Epithelial cell of esophagus (primary cell): ENCODE data around the gene USF2.

Source experiments
- DNase-seq: peaks from one replicate; pipeline ENCODE4 v3.0.0; 2010; ENCODE audit warnings: low read depth
- H3K4me3 ChIP-seq: 2 replicates; pipeline ENCODE4 v1.5.1; 2011; ENCODE audit warnings: mild to moderate bottlenecking, low read length, control low read depth
- TF ChIP-seq, protein P1 (sequence below): IDR thresholded peaks from 2 replicates; pipeline ENCODE4 v1.5.1; 2011; ENCODE audit warnings: low read depth, mild to moderate bottlenecking, low read length, control low read depth, inconsistent platforms; ENCODE audit not compliant: insufficient read depth; ENCODE audit errors: missing control alignments

Gene USF2

DNA sequence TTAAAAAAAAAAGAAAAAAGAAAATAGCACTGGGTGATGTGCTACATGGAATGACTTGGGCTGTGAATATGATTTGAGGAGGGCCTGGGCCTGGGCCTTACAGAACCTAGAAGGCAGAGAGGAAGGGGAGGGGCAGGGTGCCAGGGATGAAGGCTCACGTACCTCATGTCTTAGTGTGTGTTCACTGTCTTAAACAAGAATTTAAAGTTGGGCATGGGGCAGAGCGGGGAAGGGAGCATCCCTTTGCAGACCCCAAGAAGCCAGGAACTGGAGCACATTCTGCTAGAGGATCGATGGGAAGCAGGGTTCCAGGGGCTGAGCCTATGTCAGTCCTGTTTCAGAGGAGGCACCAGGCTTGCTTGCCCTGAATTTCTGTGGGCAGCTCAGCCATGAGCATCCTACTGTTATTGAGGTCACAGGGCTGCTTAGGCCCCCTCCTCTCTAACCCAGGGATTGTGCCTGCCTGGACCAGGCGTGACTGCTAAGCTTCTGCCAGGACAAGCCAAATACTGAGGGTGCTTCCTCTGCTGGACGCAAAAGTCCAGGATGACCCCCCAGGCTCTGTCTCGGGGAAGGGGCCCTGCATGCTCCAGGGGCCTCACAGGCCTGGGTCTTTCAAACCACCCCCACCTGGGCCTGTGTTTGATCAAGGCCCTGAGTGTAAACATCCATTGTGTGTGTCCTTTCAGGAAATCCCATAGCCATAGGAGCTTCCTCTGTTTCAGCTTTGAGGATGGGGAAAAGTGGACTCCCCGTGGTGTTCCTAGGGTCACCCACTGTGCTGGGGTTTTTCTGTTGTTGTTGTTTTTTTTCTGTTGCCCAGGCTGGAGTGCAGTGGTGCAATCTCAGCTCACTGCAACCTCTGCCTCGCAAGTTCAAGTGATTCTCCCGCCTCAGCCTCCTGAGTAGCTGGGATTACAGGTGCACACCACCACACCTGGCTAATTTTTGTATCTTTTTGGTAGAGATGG, 15.2 kb upstream of the USF2 start:
- no peak overlapping the region for H3K4me3 ChIP-seq
- DNase-seq: no peak
- TF ChIP-seq, protein P1, sequence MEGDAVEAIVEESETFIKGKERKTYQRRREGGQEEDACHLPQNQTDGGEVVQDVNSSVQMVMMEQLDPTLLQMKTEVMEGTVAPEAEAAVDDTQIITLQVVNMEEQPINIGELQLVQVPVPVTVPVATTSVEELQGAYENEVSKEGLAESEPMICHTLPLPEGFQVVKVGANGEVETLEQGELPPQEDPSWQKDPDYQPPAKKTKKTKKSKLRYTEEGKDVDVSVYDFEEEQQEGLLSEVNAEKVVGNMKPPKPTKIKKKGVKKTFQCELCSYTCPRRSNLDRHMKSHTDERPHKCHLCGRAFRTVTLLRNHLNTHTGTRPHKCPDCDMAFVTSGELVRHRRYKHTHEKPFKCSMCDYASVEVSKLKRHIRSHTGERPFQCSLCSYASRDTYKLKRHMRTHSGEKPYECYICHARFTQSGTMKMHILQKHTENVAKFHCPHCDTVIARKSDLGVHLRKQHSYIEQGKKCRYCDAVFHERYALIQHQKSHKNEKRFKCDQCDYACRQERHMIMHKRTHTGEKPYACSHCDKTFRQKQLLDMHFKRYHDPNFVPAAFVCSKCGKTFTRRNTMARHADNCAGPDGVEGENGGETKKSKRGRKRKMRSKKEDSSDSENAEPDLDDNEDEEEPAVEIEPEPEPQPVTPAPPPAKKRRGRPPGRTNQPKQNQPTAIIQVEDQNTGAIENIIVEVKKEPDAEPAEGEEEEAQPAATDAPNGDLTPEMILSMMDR: no peak

DNA sequence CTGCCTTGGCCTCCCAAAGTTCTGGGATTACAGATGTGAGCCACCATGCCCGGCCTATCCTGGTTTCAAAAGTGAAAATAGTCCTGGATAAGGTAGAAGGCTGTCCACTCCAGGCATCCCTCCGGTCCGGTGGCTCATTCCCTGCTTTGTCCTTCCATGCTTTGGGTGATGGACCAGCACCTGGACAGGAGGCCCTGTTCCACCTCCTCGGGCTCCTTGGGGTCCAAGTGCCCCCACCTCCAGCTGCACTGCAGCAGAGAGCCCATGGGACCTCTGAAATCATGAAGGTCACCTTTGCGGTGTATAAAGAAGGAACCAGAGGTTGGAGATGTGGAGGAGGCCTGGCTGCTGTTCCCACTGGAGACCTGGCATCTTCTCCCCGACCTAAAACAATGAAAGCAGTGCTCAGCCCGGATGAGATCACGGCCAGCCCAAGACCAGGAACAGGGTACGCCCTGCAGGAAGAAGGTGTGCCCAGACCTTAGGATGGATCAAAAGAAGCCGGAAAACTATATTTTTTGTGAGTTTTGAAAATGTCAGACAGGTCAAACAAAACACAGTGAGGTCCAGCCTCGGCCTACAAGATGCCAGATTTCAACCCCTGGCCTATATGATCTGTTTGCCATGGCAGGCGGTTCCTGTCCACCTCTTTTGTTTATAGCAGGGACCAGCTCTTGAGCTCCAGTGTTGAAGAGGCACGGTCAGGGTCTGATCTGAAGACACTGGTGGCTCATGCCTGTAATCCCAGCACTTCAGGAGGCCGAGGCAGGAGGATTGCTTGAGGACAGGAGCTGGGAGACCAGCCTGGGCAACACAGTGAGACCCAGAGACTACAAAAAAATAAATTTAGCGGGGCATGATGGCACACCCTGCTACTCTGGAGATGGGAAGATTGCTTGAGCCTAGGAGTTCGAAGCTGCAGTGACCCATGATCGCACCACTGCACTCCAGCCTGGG, 14.1 kb upstream of the USF2 start:
- no peak for DNase-seq
- H3K4me3 ChIP-seq: no peak overlapping the region
- TF ChIP-seq, protein P1: no peak

- TF ChIP-seq, protein P1: no peak
- no peak overlapping the region for H3K4me3 ChIP-seq
- DNase-seq: no peak
Observed at GRCh38 chr19:35256566-35256965, 12.2 kb upstream of the USF2 start.

GRCh38 chr19:35257113-35257461, 11.7 kb upstream of the USF2 start:
- TF ChIP-seq, protein P1: no peak

DNA sequence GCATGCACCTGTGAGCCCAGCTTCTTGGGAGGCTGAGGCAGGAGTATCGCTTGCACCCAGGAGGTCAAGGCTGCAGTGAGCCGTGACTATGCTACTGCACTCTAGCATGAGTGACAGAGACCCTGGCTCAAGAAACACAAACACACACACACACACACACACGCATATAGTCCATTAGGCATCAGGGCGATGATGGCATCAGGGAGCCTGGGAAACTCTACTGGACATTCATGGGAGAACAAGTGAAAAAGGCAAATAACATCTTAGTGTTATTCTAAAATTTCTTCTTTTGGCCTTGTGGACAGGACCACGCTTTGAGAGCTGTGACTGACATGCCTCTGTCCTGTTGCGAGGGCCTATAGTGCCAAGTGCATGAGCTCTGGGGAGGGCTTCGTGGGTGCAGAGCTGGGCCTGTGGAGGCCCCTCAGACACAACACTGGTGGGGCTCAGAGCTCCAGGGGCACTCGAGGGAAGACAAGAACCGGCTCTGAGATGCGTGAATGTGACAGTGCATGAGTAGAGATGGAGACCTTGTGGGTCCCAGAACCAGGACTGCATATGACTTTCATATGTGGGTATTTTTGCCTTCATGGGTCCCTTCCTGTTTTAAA, 8.0 kb upstream of the USF2 start:
- no peak for DNase-seq
- TF ChIP-seq, protein P1: no peak
- no peak overlapping the region for H3K4me3 ChIP-seq

More at GRCh38 chr19:35257113-35257461, 11.7 kb upstream of the USF2 start:
- no peak overlapping the region for H3K4me3 ChIP-seq
- no peak for DNase-seq

GRCh38 chr19:35261356-35262100, 7.2 kb upstream of the USF2 start:
- H3K4me3 ChIP-seq: no peak overlapping the region
- DNase-seq: no peak
- TF ChIP-seq, protein P1: no peak
